GM12878 (cell line): Measurements from ENCODE around the gene SMARCA4. TPM values are rescaled to one million over a fixed set of nuclear protein-coding genes. Genes with fewer than 3 reads are reported as not detected.

Experiments
- ATAC-seq: fragments of 200-7000 bp; cut with Tn5 transposase; 3 replicates; pipeline ENCODE4 v1.9.1; 2020; ENCODE audit warnings: mild to moderate bottlenecking, moderate library complexity
- BruUV-seq: library from RNA; stranded (reverse); fragments of 400-500 nt; replicated peaks from 2 replicates; lab custom pipeline; 2021; lab: Mats Ljungman, UMichigan
- CTCF ChIA-PET: fragments of 300-600 bp; sonication (Branson Sonifier 250); formaldehyde crosslinking; extraction: SDS; loops from one replicate; lab custom pipeline; 2021; ENCODE audit warnings: inconsistent platforms; lab: Yijun Ruan, JAX
- POLR2A ChIA-PET: fragments of 350-600 bp; formaldehyde crosslinking; extraction: SDS; loops from one replicate; lab custom pipeline; 2021; ENCODE audit warnings: inconsistent platforms; lab: Charles Lee
- RAD21 ChIA-PET: fragments of 300-600 bp; sonication (Branson Sonifier 250); formaldehyde crosslinking; loops from one replicate; lab custom pipeline; 2023; ENCODE audit warnings: antibody characterized with exemption; ENCODE audit not compliant: unreplicated experiment; lab: Charles Lee
- SMC1A ChIA-PET: fragments of 300-600 bp; sonication (Branson Sonifier 250); formaldehyde crosslinking; loops from one replicate; lab custom pipeline; 2023; ENCODE audit not compliant: unreplicated experiment, uncharacterized antibody; lab: Charles Lee
- DNase-seq: peaks from one replicate; pipeline ENCODE4 v3.0.0-alpha.2; 2011; ENCODE audit warnings: low read depth, low spot score
- FAIRE-seq: peaks from 3 replicates; lab custom pipeline; 2011; peaks lifted over from hg19 to GRCh38; lab: Jason Lieb, UNC
- H2AFZ ChIP-seq: 2 replicates; pipeline ENCODE4 v1.6.0; 2011; ENCODE audit warnings: low read depth, low read length, control low read depth; ENCODE audit not compliant: control insufficient read depth
- H3K27ac ChIP-seq: 2 replicates; pipeline ENCODE4 v1.5.1; 2011; ENCODE audit warnings: control low read depth; ENCODE audit not compliant: control insufficient read depth, insufficient read depth
- H3K27me3 ChIP-seq, 2 experiments: replicated peaks in 1 of 2; 2 replicates each; pipeline versions ENCODE4 v1.6.0 to v1.6.1; 2011; ENCODE audit warnings: low read length in 1 of 2; ENCODE audit not compliant: control insufficient read depth in 2 of 2, insufficient read depth in 2 of 2
- H3K36me3 ChIP-seq, 2 experiments: 2 replicates each; pipeline ENCODE4 v1.5.1; 2011; ENCODE audit warnings: low read length in 1 of 2; ENCODE audit not compliant: control insufficient read depth in 2 of 2, insufficient read depth in 2 of 2
- H3K4me1 ChIP-seq: 2 replicates; pipeline ENCODE4 v1.6.1; 2011; ENCODE audit warnings: mild to moderate bottlenecking, low read length, moderate library complexity, mixed read lengths; ENCODE audit not compliant: control insufficient read depth, insufficient read depth
- H3K4me2 ChIP-seq: 2 replicates; pipeline ENCODE4 v1.6.0; 2011; ENCODE audit warnings: control low read depth; ENCODE audit not compliant: control insufficient read depth, insufficient read depth
- H3K4me3 ChIP-seq: fragments of 200-600 bp; sonication (generic); 2 replicates; pipeline ENCODE4 v1.5.1; 2016
- H3K79me2 ChIP-seq: 2 replicates; pipeline ENCODE4 v1.6.0; 2011; ENCODE audit warnings: low read length; ENCODE audit not compliant: control insufficient read depth, insufficient read depth
- H3K9ac ChIP-seq: 2 replicates; pipeline ENCODE4 v1.8.0; 2011; ENCODE audit warnings: low read length, control low read depth, mixed read lengths; ENCODE audit not compliant: control insufficient read depth, insufficient read depth
- H3K9me3 ChIP-seq: replicated peaks from 3 replicates; pipeline ENCODE4 v1.5.1; 2011; ENCODE audit warnings: mild to moderate bottlenecking, low read length; ENCODE audit not compliant: control insufficient read depth, insufficient read depth
- H4K20me1 ChIP-seq: 2 replicates; pipeline ENCODE4 v1.6.0; 2011; ENCODE audit not compliant: control insufficient read depth, insufficient read depth
- BHLHE40 ChIP-seq, 2 experiments: fragments of 450-650 bp in 1 of 2; IDR thresholded peaks; 2 replicates each; pipeline ENCODE4 v1.6.1; 2011 to 2017; ENCODE audit warnings: low read depth in 2 of 2, borderline replicate concordance in 1 of 2, improper control_type of control experiment in 1 of 2, low read length in 1 of 2, mild to moderate bottlenecking in 1 of 2
- BMI1 ChIP-seq: fragments of 450-650 bp; IDR thresholded peaks from 2 replicates; pipeline ENCODE4 v1.6.1; 2016; ENCODE audit warnings: mild to moderate bottlenecking, moderate library complexity, borderline replicate concordance
- CHD2 ChIP-seq: IDR thresholded peaks from 2 replicates; pipeline ENCODE4 v1.6.1; 2011; ENCODE audit warnings: low read depth, low read length, improper control_type of control experiment, borderline replicate concordance
- IKZF1 ChIP-seq: fragments of 450-650 bp; conservative IDR thresholded peaks from 2 replicates; pipeline ENCODE4 v1.6.1; 2017; ENCODE audit warnings: antibody characterized with exemption, mild to moderate bottlenecking
- MXI1 ChIP-seq: fragments of 150-350 bp; IDR thresholded peaks from 2 replicates; pipeline ENCODE4 v1.6.1; 2011; ENCODE audit warnings: low read depth, mild to moderate bottlenecking, inconsistent platforms, low read length, improper control_type of control experiment
- NR2F1 ChIP-seq: fragments of 450-650 bp; conservative IDR thresholded peaks from 2 replicates; pipeline ENCODE4 v1.6.1; 2017; ENCODE audit warnings: mild to moderate bottlenecking
- POLR2A ChIP-seq: IDR thresholded peaks from 2 replicates; pipeline ENCODE4 v1.6.1; 2011; ENCODE audit warnings: low read depth, mild to moderate bottlenecking, low read length
- POLR2AphosphoS5 ChIP-seq: IDR thresholded peaks from 2 replicates; pipeline ENCODE4 v1.6.1; 2011; ENCODE audit warnings: mild to moderate bottlenecking, low read length, inconsistent platforms
- RAD51 ChIP-seq: fragments of 450-650 bp; IDR thresholded peaks from 2 replicates; pipeline ENCODE4 v1.6.1; 2016; ENCODE audit warnings: moderate library complexity, mild to moderate bottlenecking, inconsistent platforms
- WGBS: methylation state at CpG from one replicate; pipeline ENCODE4 v1.1.6; 2016; ENCODE audit warnings: low lambda C conversion rate; ENCODE audit not compliant: insufficient replicate concordance, insufficient coverage; ENCODE audit errors: missing lambda C conversion rate; 5-methylcytosine and 5-hydroxymethylcytosine counted together
- in situ Hi-C: fragments of 300-500 bp; cut with MboI; formaldehyde crosslinking; loops from 9 replicates; pipeline ENCODE4 v1.14.3; 2018; ENCODE audit warnings: mixed read lengths
- intact Hi-C: fragments of 100-400 bp; cut with micrococcal nuclease; formaldehyde crosslinking; loops from one replicate; pipeline ENCODE4 v1.14.2; 2022; ENCODE audit not compliant: unreplicated experiment
- polyA plus RNA-seq, 11 experiments: library from polyadenylated mRNA; depleted of rRNA in 4 of 11; unstranded in 6 of 11; stranded (reverse) in 5 of 11; fragments of >200 nt; fragmentation: Nextera tagmentation in 4 of 11; fragmentation: Illumina TruSeq in 1 of 11; extraction: Ambion mirVana in 4 of 11; extraction: Trizol in 1 of 11; gene quantifications; 1 replicate in 1 of 11; 2 replicates in 10 of 11; pipeline versions ENCODE4 v1.2.1 to v1.2.3, GENCODE V29; 2011 to 2016; ENCODE audit warnings: inconsistent platforms in 2 of 11, missing spikeins in 2 of 11, low read depth in 1 of 11
- total RNA-seq, 4 experiments: library from RNA; depleted of rRNA in 3 of 4; stranded (reverse); fragments of >200 nt in 3 of 4; fragmentation: Illumina TruSeq in 1 of 4; extraction: Trizol in 1 of 4; gene quantifications; 2 replicates each; pipeline versions ENCODE4 v1.2.1 to v1.2.3, GENCODE V29; 2013 to 2021
- TF ChIP-seq, protein P1 (sequence below): IDR thresholded peaks from 2 replicates; pipeline ENCODE4 v1.6.1; 2011; ENCODE audit warnings: borderline replicate concordance, low read depth, mild to moderate bottlenecking, moderate library complexity, mixed read lengths, low read length; ENCODE audit not compliant: insufficient read depth; ENCODE audit errors: extremely low read length
- TF ChIP-seq, protein P2 (sequence below): fragments of 450-650 bp; IDR thresholded peaks from 2 replicates; pipeline ENCODE4 v1.6.1; 2017; ENCODE audit warnings: mild to moderate bottlenecking, moderate library complexity
- TF ChIP-seq, protein P3 (sequence below): fragments of 150-350 bp; IDR thresholded peaks from 2 replicates; pipeline ENCODE4 v1.6.1; 2016; ENCODE audit warnings: low read depth, low read length

The SMARCA4 gene
- total and polyA plus RNA-seq, 10 of the 15 experiments (the other 5 are each of a cell fraction or from before 2014, with no cell fraction given), result 22.4 to 175 (median 57.4) TPM

DNA sequence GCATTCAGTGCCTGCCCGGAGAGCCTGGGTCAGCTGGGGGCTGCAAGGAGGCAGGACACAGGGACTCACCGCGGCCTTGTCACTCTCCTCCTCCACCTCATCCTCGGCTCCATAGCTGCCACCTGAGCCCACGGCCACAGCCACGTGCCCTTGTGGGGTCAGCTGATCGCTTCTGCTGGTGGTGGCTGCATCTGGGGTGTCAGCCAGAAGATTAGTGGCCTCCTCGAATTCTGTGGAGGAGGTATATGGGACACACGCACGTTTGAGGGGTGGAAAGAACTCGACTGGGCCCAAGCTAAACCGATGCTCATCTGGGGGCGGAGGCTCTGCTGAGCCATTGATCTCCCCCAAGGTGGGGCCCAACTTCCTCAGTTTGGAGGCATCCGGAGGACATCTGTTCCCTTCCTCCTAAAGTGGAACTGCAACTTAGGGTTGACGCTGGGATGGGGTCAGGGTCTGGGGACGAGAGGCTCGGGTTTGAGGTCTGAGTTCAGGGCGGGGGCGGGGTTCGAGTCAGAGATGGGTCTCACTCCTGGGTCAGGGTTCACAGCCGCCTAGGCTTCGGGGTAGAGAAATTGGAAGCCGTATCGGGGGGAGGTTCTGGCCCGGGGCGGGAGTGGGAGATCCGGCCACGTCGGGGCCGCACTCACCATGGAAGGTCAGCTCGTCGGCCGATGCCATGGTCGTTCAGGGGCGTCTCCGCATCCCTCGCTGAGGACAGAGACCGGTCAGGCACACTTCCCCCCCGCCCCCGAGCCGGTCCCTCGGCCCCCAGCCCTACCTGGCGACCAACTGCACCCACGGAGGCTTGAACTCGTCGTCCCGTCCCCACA, 32.9 kb upstream of the SMARCA4 start:
- Histone ChIP-seq H3K4me2 (peak overlapping the region; percentile 97), H3K79me2 (peaks cover 26% of the 10 kb centered on the region), H3K4me3 (peak overlapping the region; percentile 89), H3K36me3 (peaks cover 3 to 9% of the 10 kb centered on the region in 2 experiments; a peak in 3 of 4 replicates), H3K27ac (peak overlapping the region; percentile 35), H4K20me1 (no peaks in the 10 kb centered on the region), H3K9ac (peak overlapping the region; percentile 36), H2AFZ (peak overlapping the region; percentile 63), H3K4me1 (peaks cover 7% of the 10 kb centered on the region), H3K27me3 (no peaks in the 10 kb centered on the region), H3K9me3 (no peaks in the 10 kb centered on the region)
- ATAC-seq, result peak; percentile 36
- WGBS, result 9% methylated on average over 26 of the region's 47 CpGs
- BruUV-seq, result TSS peak; percentile 67
- in situ Hi-C loops (no loop called here), intact Hi-C loops (loop anchor here (2.0 kb wide), 1 partner anchor 49 kb away; no protein-coding TSS in a partner anchor)
- POLR2A ChIA-PET, result interaction anchor here (0.6 to 1.1 kb wide), 3 partner anchors 54 to 165 kb away, joined by 3 to 10 read pairs (median 9); no protein-coding TSS in a partner anchor
- CTCF ChIA-PET, result interaction anchor here (0.7 to 1.2 kb wide), 4 partner anchors 9 to 64 kb away, joined by 3 to 5 read pairs (median 4); no protein-coding TSS in a partner anchor
- RAD21 ChIA-PET, result interaction anchor here (0.6 to 1.5 kb wide), 5 partner anchors 12 to 319 kb away, joined by 3 to 4 read pairs (median 3); partner anchors contain the start of gene CARM1
- SMC1A ChIA-PET, result interaction anchor here (1.3 kb wide), 1 partner anchor 63 kb away, joined by 3 read pairs; no protein-coding TSS in a partner anchor
- no peak for DNase-seq
- FAIRE-seq, result no peak
- TF ChIP-seq POLR2AphosphoS5, result no peak
- peak; percentile 84 for TF ChIP-seq RAD51
- no peak for TF ChIP-seq BMI1
- TF ChIP-seq, protein P1, sequence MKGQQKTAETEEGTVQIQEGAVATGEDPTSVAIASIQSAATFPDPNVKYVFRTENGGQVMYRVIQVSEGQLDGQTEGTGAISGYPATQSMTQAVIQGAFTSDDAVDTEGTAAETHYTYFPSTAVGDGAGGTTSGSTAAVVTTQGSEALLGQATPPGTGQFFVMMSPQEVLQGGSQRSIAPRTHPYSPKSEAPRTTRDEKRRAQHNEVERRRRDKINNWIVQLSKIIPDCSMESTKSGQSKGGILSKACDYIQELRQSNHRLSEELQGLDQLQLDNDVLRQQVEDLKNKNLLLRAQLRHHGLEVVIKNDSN, result peak; percentile 76
- 0 out of 2 replicates have a peak, but pooled peaks have one; percentile 25 for TF ChIP-seq MXI1
- TF ChIP-seq, protein P2, sequence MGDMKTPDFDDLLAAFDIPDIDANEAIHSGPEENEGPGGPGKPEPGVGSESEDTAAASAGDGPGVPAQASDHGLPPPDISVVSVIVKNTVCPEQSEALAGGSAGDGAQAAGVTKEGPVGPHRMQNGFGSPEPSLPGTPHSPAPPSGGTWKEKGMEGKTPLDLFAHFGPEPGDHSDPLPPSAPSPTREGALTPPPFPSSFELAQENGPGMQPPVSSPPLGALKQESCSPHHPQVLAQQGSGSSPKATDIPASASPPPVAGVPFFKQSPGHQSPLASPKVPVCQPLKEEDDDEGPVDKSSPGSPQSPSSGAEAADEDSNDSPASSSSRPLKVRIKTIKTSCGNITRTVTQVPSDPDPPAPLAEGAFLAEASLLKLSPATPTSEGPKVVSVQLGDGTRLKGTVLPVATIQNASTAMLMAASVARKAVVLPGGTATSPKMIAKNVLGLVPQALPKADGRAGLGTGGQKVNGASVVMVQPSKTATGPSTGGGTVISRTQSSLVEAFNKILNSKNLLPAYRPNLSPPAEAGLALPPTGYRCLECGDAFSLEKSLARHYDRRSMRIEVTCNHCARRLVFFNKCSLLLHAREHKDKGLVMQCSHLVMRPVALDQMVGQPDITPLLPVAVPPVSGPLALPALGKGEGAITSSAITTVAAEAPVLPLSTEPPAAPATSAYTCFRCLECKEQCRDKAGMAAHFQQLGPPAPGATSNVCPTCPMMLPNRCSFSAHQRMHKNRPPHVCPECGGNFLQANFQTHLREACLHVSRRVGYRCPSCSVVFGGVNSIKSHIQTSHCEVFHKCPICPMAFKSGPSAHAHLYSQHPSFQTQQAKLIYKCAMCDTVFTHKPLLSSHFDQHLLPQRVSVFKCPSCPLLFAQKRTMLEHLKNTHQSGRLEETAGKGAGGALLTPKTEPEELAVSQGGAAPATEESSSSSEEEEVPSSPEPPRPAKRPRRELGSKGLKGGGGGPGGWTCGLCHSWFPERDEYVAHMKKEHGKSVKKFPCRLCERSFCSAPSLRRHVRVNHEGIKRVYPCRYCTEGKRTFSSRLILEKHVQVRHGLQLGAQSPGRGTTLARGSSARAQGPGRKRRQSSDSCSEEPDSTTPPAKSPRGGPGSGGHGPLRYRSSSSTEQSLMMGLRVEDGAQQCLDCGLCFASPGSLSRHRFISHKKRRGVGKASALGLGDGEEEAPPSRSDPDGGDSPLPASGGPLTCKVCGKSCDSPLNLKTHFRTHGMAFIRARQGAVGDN, result peak; percentile 39; the same call in 1 of the 2 replicates
- 0 out of 2 replicates have a peak, but pooled peaks have one; percentile 9 for TF ChIP-seq NR2F1
- 0 out of 2 replicates have a peak, but pooled peaks have one; percentile 20 for TF ChIP-seq IKZF1
- TF ChIP-seq POLR2A, result peak; percentile 45; the same call in 1 of the 2 replicates
- TF ChIP-seq, protein P3, sequence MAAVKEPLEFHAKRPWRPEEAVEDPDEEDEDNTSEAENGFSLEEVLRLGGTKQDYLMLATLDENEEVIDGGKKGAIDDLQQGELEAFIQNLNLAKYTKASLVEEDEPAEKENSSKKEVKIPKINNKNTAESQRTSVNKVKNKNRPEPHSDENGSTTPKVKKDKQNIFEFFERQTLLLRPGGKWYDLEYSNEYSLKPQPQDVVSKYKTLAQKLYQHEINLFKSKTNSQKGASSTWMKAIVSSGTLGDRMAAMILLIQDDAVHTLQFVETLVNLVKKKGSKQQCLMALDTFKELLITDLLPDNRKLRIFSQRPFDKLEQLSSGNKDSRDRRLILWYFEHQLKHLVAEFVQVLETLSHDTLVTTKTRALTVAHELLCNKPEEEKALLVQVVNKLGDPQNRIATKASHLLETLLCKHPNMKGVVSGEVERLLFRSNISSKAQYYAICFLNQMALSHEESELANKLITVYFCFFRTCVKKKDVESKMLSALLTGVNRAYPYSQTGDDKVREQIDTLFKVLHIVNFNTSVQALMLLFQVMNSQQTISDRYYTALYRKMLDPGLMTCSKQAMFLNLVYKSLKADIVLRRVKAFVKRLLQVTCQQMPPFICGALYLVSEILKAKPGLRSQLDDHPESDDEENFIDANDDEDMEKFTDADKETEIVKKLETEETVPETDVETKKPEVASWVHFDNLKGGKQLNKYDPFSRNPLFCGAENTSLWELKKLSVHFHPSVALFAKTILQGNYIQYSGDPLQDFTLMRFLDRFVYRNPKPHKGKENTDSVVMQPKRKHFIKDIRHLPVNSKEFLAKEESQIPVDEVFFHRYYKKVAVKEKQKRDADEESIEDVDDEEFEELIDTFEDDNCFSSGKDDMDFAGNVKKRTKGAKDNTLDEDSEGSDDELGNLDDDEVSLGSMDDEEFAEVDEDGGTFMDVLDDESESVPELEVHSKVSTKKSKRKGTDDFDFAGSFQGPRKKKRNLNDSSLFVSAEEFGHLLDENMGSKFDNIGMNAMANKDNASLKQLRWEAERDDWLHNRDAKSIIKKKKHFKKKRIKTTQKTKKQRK, result no peak
- peak in 1 of 2 experiments; percentile 60; a peak in 2 of 4 replicates for TF ChIP-seq BHLHE40 (IDR thresholded peaks at IDR 0.05; ENCODE audit: borderline replicate concordance in 1 of 2, low read depth in 2 of 2, low read length in 1 of 2)
- no peak for TF ChIP-seq CHD2
